ENCODE results near the gene CDH26.

CDH26 gene

GRCh38 chr20:60020251-60020650 lies 62.0 kb downstream of the CDH26 start:
- DNase-seq: no peak

DNA sequence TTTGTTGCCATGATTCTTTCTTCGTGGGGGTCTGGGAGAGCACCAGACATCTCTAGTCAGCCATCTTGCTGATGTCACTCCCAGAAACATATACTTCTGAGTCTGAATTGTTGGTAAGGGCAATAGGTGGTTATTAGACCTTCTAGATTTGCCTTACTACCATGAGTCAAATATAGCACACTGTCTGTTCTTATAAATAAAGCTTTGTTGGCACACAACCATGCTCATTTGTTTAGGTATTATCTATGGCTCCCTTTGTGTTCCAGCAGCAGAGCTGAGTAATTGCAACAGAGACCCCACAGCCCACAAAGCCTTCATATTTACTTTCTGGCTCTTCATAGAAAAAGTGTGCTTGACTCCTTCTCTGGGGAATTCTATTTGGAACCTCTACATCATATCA lies 62.9 kb downstream of the CDH26 start:
- no peak for DNase-seq

DNA sequence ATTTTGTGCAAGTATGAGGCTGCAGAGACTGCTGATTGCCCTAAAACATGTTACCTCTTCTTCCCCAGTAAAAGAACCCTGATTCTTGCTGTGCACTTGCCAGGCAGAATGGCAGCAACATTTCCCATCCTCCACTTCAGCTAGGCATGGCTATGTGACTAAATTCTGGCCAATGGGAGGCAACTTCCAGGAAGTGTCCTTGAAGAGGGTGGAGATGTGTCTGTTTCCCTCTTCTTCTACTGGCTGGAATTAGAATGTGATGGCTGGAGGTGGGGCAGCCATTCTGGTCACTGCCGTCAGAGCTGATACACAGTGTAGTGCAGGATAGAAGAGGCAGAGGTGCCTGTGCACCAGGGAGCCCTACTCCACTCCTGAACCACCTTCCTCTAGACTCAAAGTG lies 64.6 kb downstream of the CDH26 start:
- DNase-seq: no peak

DNA sequence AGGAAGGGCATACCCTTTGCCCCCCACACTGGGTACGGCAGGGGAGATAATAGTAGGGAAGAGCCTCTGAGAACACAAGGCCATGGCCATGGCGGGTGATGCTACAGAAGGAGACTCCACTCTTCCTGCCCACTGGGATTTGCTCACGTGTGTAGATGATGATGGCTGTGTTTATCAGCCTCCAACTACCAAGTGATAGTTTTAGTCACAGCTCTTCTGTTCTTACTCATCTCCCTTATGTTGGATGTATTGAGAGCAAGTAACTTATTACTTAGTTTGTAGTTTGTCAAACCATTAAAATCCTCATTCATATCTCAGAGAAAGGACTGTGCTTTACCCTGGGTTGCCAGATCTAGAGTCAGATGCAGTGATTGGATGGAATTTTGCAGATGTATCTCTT lies 66.0 kb downstream of the CDH26 start:
- no peak for DNase-seq

- DNase-seq: no peak
These were observed 66.6 kb downstream of the CDH26 start for GRCh38 chr20:60024801-60025200.

- no peak for DNase-seq
These were observed 67.8 kb downstream of the CDH26 start for GRCh38 chr20:60026010-60026409.

GRCh38 chr20:60030471-60030870 lies 72.2 kb downstream of the CDH26 start:
- no peak for DNase-seq

GRCh38 chr20:60031107-60031506 lies 72.9 kb downstream of the CDH26 start:
- DNase-seq: no peak

DNA sequence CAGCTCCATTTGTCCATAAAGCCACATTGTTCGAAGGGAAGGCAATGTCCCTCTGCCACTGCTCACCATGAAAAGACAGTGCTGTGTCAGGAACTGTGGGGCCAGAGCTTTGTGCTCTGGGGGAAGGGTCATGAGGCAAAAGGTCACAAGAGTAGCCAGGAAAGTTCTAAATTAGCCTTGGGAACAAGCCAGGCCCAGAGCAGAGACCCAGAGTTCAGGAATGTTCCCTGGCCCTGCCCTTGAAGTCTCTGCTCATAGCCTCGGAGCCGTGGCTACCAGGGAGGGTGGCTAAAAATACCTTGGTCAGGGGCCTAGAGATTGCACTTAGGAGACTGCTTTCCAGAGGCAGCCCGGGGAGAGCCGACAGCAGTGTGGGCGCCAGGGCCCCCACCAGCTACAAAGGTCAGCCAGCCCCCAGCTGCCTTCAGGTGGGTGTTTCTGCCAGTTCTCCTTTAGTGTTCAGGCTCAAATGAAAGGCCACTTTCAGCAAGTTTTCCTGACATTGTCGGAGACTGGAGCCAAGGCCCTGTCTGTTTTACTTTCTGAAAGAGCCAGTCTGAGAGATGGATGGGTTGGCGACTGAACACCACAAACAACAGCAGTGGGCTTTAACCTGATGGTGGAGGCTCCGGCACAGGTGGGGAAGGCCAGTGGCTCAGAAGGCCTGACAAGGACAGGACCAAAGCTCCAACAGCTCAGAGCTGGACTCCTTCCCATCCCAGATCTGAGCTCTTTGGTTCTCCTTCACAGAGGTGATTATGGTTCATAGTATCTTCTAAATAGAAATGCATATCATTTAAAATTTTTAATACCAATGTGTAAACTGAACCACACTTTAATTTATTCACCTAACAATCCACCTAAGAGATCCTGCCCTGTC lies 76.2 kb downstream of the CDH26 start:
- no peak for DNase-seq

DNA sequence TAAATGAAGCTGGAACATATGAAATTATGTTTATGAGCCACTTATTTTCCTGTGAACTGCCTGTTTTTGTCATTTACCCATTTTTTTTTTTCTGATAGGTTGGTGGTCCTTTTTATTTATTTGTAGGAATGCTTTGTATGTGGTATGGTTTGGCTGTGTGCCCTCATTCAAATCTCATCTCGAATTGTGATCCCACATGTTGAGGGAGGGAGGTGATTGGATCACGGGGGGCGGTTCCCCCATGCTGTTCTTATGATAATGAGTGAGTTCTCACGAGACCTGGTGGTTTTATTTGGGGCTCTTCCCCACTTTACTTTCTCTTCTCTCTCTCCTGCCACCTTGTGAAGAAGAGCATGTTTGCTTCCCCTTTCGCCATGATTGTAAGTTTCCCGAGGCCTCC lies 77.3 kb downstream of the CDH26 start:
- peak; percentile 20 for DNase-seq

GRCh38 chr20:60036346-60036745 lies 78.1 kb downstream of the CDH26 start:
- no peak for DNase-seq

DNA sequence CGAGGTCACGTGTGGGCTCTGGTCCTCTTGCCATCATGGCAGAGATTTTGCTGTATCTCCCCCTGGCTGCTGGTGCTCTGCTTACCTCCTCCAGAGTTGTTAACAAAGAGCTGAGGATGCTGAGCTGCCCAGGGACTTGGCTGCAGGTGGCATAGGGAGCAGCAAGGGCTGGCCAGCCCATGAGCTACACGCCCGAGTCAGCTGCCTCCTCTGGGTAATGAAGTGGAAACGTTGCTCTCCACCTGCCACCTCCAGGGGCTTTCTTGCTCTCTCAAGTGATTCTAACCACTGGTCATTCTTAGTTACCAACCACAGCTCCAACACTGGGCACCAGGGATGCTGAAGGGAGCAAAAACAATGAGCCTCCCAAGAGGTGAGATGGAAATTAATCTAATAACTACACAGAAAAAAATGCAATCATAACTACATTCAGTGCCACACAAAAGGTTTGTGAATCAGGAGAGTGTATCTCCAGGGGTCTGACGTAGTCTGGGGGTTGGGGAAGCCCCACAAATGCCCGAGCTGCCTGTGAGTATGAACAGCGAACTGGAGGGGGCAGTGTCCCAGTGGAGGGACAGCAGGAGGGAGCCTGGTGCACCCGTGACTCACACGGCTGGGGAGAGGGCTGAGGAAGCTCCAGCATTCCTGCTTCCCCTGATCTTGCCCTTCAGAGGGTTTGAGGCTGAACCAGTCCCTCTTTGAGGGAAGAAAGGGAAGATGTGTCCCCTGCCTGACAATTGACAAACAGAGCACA lies 78.7 kb downstream of the CDH26 start:
- peak; percentile 74 for DNase-seq

DNA sequence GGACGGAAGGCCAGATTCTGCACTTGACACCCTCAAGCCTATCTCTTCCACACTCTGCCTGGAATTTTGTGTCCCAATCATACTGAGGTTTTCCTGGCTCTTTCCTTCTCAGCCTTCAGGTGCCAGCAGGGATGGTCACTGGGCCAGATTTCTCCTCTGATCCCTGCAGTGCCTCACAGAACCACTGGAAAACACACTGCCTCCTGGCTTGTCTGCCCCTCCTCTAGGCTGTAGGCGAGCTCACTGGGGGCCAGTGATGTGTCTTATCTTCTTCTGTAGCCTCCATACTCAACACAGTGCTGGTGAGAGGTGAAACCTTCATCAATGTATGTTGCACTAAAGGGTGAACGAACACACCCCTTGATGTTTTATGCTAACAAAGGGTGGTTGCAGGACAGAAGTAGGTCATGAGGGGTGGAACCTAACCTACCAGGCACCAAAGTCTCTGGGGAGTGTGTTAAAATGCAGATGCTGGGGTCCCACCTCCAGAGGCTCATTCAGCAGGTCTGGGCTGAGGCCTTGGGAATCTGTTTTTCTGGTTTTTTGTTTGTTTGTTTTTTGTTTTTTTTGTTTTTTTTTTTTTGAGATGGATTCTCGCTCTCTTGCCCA lies 80.3 kb downstream of the CDH26 start:
- no peak for DNase-seq

GRCh38 chr20:60039526-60039925 lies 81.3 kb downstream of the CDH26 start:
- no peak for DNase-seq

DNA sequence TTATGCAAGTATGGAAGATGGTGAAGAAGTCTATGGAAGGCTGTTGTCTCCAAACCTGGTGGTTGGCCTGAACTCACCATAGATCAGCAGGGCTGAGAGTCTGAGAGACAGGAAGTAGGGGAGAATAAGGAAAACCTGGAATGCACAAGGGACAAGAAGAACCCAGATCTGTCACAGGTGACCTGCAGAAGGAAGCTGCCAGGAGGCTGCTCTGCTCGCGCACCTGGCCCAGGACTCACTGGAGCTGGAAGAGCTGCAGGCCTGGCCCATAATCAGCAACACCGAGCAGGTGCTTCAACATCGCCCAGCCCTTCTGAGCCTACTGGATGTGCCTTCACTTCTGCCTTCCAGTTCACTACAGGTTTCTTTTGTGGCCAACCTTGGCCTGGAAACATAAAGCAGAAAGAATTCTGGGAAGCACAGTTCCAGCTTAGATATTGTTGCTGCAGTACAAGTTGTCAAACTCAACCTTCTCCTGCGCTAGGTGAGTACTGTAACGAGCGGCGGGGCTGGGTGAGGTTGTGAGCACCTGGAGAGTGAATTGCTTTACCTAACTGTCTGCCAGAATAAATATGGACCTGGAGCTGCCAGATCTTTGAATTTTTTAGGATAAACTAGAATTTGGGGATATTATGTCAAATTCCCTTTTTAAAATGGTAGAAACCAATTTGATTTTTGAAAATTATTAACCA lies 82.4 kb downstream of the CDH26 start:
- DNase-seq: no peak

DNA sequence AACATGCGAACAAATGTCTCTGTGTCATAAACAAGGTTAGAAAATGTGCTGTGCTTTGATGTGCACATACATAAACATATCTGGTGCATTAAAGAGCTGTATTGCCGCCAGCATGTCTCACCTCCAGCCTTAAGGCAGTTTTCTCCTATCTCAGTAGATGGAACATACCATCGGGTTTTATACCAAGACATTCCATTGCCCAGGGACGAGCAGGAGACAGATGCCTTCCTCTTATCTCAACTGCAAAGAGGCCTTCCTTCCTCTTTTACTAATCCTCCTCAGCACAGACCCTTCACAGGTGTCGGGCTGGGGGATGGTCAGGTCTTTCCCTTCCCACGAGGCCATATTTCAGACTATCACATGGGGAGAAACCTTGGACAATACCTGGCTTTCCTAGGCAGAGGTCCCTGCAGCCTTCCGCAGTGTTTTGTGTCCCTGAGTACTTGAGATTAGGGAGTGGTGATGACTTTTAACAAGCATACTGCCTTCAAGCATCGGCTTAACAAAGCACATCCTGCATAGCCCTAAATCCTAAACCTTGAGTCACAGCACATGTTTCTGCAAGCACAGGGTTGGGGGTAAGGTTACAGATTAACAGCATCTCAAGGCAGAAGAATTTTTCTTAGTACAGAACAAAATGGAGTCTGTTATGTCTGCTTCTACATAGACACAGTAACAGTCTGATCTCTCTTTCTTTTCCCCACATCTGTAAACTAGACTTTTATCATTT lies 83.4 kb downstream of the CDH26 start:
- DNase-seq: peak; percentile 91

DNA sequence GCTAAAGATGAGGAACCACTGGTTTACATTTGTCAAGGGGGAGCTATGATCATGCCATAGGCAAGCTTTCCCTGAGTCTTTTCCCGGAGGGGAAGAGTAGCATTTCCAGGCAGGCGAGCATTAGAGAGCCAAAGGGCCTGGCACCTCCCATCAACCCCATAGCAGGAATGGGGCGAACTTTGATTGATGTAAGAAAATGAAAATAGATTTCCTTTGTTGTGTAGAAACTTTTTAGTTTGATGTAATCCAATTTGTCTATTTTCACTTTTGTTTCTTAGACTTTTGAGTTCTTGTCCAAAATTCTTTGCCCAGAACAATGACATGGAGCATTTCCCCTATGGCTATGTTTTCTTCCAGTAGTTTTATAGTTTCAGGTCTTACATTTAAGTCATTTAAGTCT lies 85.2 kb downstream of the CDH26 start:
- DNase-seq: no peak

DNA sequence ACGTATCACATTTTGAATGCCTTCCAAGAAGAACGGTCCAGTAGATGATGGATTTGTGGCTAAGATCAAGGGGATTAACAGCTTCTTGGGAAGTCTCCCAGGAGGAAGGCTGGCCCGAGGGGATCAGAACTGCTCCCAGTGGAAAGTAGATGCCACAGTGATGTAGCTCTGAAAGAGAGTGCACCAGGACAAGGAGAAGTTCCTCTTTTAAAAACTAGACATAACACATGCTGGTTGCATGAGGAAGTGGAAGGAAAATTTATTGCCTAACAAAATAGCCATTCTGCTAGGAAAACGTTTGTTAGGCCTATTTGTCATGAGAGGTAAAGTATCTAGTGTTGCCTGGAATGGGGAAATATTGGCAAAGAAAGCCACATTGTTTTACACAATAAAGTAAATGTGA lies 87.8 kb downstream of the CDH26 start:
- peak; percentile 77 for DNase-seq

- DNase-seq: no peak
These were observed 88.2 kb downstream of the CDH26 start for GRCh38 chr20:60046436-60046835.

GRCh38 chr20:60046860-60047259 lies 88.6 kb downstream of the CDH26 start:
- no peak for DNase-seq

DNA sequence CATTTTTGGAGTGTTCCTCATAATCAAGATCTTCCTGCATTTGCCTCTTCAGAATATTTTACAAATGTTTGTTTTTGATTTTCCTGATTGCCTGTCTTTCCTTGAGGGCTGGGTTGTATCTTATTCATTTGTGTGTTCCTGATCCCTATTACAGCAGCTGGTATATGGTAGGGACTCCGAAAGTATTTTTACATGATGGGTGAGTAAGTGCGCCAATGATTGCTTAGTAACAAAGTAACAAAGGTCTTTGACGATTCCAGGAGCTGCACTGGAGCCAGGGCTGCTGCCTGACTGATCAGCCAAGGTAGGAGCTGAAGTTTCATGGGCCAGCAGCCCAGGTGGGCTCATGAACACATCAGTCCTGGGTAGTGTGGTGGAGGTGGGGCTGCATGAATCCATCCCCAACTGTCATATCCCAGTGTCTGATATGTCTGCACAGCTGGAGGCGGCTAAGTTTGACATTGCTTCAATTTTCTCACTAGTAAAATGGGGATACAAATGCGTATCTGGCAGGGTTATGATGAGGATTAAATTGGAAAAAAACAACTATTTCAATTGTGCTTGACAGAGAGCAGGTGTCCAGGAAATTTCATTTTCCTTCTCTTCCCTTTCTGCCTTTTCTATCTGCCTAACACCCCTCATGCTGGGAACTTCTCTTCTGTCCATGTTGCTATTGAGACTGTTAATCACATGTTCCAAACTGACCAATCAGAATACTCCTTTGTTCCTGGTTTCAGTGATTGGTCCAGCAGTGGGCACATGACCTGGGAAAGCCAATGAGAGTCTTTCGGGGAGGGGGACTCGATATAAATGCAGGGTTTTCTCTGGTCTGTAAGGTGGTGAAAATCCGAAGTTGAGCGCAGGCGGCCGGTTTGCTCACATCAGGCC lies 90.7 kb downstream of the CDH26 start:
- no peak for DNase-seq
